Keratinocyte (primary cell): ENCODE results near the gene CES2. TPM values are rescaled to one million over a fixed set of nuclear protein-coding genes. Genes with fewer than 3 reads are reported as not detected.

ENCODE experiments used
- DNase-seq: peaks from one replicate; pipeline ENCODE4 v3.0.0-alpha.2; 2011; ENCODE audit warnings: low read depth, missing footprints, low spot score
- FAIRE-seq: peaks from 2 replicates; lab custom pipeline; 2011; peaks lifted over from hg19 to GRCh38; lab: Jason Lieb, UNC
- H2AFZ ChIP-seq: 2 replicates; pipeline ENCODE4 v1.6.0; 2012; ENCODE audit warnings: low read length, control low read depth, inconsistent platforms; ENCODE audit not compliant: control insufficient read depth
- H3K27ac ChIP-seq: 2 replicates; pipeline ENCODE4 v1.5.1; 2011; ENCODE audit warnings: low read length; ENCODE audit not compliant: control insufficient read depth, insufficient read depth
- H3K27me3 ChIP-seq: 3 replicates; pipeline ENCODE4 v1.6.0; 2011; ENCODE audit warnings: low read length; ENCODE audit not compliant: control insufficient read depth, insufficient read depth; ENCODE audit errors: extremely low read depth
- H3K36me3 ChIP-seq, 2 experiments: 2 replicates in 1 of 2; 3 replicates in 1 of 2; pipeline ENCODE4 v1.5.1; 2011; ENCODE audit warnings: low read length in 2 of 2, mild to moderate bottlenecking in 1 of 2; ENCODE audit not compliant: control insufficient read depth in 2 of 2, insufficient read depth in 2 of 2; ENCODE audit errors: extremely low read depth in 1 of 2
- H3K4me1 ChIP-seq: 3 replicates; pipeline ENCODE4 v1.5.1; 2011; ENCODE audit warnings: low read length; ENCODE audit not compliant: control insufficient read depth, insufficient read depth; ENCODE audit errors: extremely low read depth
- H3K4me2 ChIP-seq: 3 replicates; pipeline ENCODE4 v1.6.0; 2011; ENCODE audit warnings: low read depth, low read length; ENCODE audit not compliant: control insufficient read depth, insufficient read depth; ENCODE audit errors: extremely low read depth
- H3K4me3 ChIP-seq, 3 experiments: fragments of 200-600 bp in 1 of 3; sonication (generic) in 1 of 3; 2 replicates in 2 of 3; 3 replicates in 1 of 3; pipeline ENCODE4 v1.5.1; 2011 to 2016; ENCODE audit warnings: low read length in 3 of 3, mild to moderate bottlenecking in 3 of 3, control low read depth in 2 of 3, inconsistent platforms in 1 of 3, low read depth in 1 of 3, mixed read lengths in 1 of 3, mixed run types in 1 of 3, moderate library complexity in 1 of 3; ENCODE audit not compliant: control insufficient read depth in 2 of 3, insufficient read depth in 2 of 3; ENCODE audit errors: extremely low read depth in 1 of 3
- H3K79me2 ChIP-seq: 2 replicates; pipeline ENCODE4 v1.6.0; 2012; ENCODE audit warnings: low read length; ENCODE audit not compliant: control insufficient read depth, insufficient read depth
- H3K9ac ChIP-seq: 3 replicates; pipeline ENCODE4 v1.6.0; 2011; ENCODE audit warnings: low read length; ENCODE audit not compliant: control insufficient read depth, insufficient read depth; ENCODE audit errors: extremely low read depth
- H3K9me1 ChIP-seq: 3 replicates; pipeline ENCODE4 v1.6.0; 2011; ENCODE audit warnings: low read length; ENCODE audit not compliant: control insufficient read depth, insufficient read depth; ENCODE audit errors: extremely low read depth
- H3K9me3 ChIP-seq: 2 replicates; pipeline ENCODE4 v1.5.1; 2012; ENCODE audit warnings: low read depth, low read length; ENCODE audit not compliant: control insufficient read depth
- H4K20me1 ChIP-seq: 3 replicates; pipeline ENCODE4 v1.6.0; 2011; ENCODE audit warnings: low read length; ENCODE audit not compliant: control insufficient read depth, insufficient read depth; ENCODE audit errors: extremely low read depth
- EZH2 ChIP-seq: IDR thresholded peaks from one replicate; pipeline ENCODE4 v1.6.1; 2012; ENCODE audit warnings: inconsistent platforms, mild to moderate bottlenecking, low read length, moderate library complexity
- dilution Hi-C: fragments of 300-500 bp; cut with MboI; formaldehyde crosslinking; loops from one replicate; pipeline ENCODE4 v1.7.0; 2020; ENCODE audit warnings: low sequenced_read_pairs; ENCODE audit not compliant: extremely low pct_ligation_motif_present
- polyA plus RNA-seq, 5 experiments: library from polyadenylated mRNA; depleted of rRNA in 3 of 5; stranded (reverse) in 3 of 5; stranded (forward) in 1 of 5; unstranded in 1 of 5; fragments of >200 nt; gene quantifications; 1 replicate in 1 of 5; 2 replicates in 3 of 5; 3 replicates in 1 of 5; pipeline versions ENCODE4 v1.2.1 to v1.2.3, GENCODE V29; 2011 to 2012; ENCODE audit warnings: missing spikeins in 2 of 5, low read depth in 1 of 5, low replicate concordance in 1 of 5
- TF ChIP-seq, protein P1 (sequence below), 3 experiments: IDR thresholded peaks in 1 of 3; conservative IDR thresholded peaks in 1 of 3; optimal IDR thresholded peaks in 1 of 3; 2 replicates in 2 of 3; 3 replicates in 1 of 3; pipeline versions ENCODE3 to v1.5.1; 2011; ENCODE audit warnings: low read length in 3 of 3, mild to moderate bottlenecking in 3 of 3, moderate library complexity in 2 of 3, control low read depth in 1 of 3, inconsistent platforms in 1 of 3; ENCODE audit not compliant: insufficient read depth in 2 of 3; ENCODE audit errors: extremely low read depth in 1 of 3

The CES2 gene
- polyA plus RNA-seq, 1 donor (not counting 4 experiments of a cell fraction or from before 2014, with no cell fraction given) = 41.6 TPM

DNA sequence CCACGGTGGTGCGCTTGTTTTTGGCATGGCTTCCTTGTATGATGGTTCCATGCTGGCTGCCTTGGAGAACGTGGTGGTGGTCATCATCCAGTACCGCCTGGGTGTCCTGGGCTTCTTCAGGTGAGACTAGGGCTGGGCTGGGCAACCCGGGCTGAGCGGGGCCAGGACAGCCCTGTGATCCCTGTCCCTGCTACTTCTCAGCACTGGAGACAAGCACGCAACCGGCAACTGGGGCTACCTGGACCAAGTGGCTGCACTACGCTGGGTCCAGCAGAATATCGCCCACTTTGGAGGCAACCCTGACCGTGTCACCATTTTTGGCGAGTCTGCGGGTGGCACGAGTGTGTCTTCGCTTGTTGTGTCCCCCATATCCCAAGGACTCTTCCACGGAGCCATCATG lies 4.9 kb downstream of the CES2 start:
- peaks cover 5% of the 10 kb centered on the region for H3K9me1 ChIP-seq
- H3K4me2 ChIP-seq = no peak overlapping the region
- no peak overlapping the region for H3K9ac ChIP-seq
- H3K27me3 ChIP-seq = no peaks in the 10 kb centered on the region
- peaks cover 8% of the 10 kb centered on the region for H4K20me1 ChIP-seq
- H3K9me3 ChIP-seq = no peaks in the 10 kb centered on the region
- FAIRE-seq (no peak), DNase-seq (no peak)
- dilution Hi-C loops = no loop called here
- peaks cover 38% of the 10 kb centered on the region for H3K79me2 ChIP-seq
- no peak overlapping the region for H3K27ac ChIP-seq
- peaks cover 11% of the 10 kb centered on the region for H3K4me1 ChIP-seq
- H3K36me3 ChIP-seq = peaks cover 47 to 64% of the 10 kb centered on the region in 2 experiments
- TF ChIP-seq EZH2 = no peak
- TF ChIP-seq, protein P1, sequence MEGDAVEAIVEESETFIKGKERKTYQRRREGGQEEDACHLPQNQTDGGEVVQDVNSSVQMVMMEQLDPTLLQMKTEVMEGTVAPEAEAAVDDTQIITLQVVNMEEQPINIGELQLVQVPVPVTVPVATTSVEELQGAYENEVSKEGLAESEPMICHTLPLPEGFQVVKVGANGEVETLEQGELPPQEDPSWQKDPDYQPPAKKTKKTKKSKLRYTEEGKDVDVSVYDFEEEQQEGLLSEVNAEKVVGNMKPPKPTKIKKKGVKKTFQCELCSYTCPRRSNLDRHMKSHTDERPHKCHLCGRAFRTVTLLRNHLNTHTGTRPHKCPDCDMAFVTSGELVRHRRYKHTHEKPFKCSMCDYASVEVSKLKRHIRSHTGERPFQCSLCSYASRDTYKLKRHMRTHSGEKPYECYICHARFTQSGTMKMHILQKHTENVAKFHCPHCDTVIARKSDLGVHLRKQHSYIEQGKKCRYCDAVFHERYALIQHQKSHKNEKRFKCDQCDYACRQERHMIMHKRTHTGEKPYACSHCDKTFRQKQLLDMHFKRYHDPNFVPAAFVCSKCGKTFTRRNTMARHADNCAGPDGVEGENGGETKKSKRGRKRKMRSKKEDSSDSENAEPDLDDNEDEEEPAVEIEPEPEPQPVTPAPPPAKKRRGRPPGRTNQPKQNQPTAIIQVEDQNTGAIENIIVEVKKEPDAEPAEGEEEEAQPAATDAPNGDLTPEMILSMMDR (optimal IDR thresholded peaks at IDR 0.05 in 1 of 3, IDR thresholded peaks at IDR 0.05 in 1 of 3, conservative IDR thresholded peaks at IDR 0.05 in 1 of 3; ENCODE audit: extremely low read depth in 1 of 3, insufficient read depth in 2 of 3, low read length in 3 of 3) = no peak
- H3K4me3 ChIP-seq = no peak overlapping the region
- H2AFZ ChIP-seq = no peak overlapping the region

DNA sequence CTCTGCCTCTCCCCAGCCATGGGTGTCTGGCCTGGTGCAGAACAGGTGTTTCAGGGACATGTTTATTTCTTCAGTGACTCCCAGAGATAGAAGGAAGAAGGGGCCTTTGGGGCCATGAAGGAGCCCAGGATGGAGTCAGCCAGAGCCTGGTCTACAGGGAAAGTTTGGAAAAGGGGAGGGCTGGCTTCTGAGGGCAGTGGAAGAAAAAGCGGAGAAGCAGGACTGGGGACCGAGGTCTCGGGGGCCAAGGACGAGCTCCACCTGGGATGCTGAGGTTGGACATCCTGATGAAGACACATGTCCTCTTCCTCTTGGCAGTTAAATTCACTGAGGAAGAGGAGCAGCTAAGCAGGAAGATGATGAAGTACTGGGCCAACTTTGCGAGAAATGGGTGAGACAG lies 7.7 kb downstream of the CES2 start:
- peaks cover 3% of the 10 kb centered on the region for H3K4me1 ChIP-seq
- no peak overlapping the region for H3K4me3 ChIP-seq
- no peak overlapping the region for H3K9ac ChIP-seq
- H4K20me1 ChIP-seq = no peaks in the 10 kb centered on the region
- H3K9me3 ChIP-seq = no peaks in the 10 kb centered on the region
- dilution Hi-C loops = no loop called here
- no peaks in the 10 kb centered on the region for H3K27me3 ChIP-seq
- H3K79me2 ChIP-seq = peaks cover 11% of the 10 kb centered on the region
- DNase-seq (no peak), FAIRE-seq (no peak)
- TF ChIP-seq, protein P1 (optimal IDR thresholded peaks at IDR 0.05 in 1 of 3, IDR thresholded peaks at IDR 0.05 in 1 of 3, conservative IDR thresholded peaks at IDR 0.05 in 1 of 3; ENCODE audit: extremely low read depth in 1 of 3, insufficient read depth in 2 of 3, low read length in 3 of 3) = no peak
- no peak for TF ChIP-seq EZH2
- H3K27ac ChIP-seq = no peak overlapping the region
- H3K4me2 ChIP-seq = no peak overlapping the region
- H3K36me3 ChIP-seq = peaks cover 45 to 50% of the 10 kb centered on the region in 2 experiments
- H2AFZ ChIP-seq = no peak overlapping the region
- H3K9me1 ChIP-seq = no peaks in the 10 kb centered on the region
